ENCODE data around the gene CHIC2.

DNA sequence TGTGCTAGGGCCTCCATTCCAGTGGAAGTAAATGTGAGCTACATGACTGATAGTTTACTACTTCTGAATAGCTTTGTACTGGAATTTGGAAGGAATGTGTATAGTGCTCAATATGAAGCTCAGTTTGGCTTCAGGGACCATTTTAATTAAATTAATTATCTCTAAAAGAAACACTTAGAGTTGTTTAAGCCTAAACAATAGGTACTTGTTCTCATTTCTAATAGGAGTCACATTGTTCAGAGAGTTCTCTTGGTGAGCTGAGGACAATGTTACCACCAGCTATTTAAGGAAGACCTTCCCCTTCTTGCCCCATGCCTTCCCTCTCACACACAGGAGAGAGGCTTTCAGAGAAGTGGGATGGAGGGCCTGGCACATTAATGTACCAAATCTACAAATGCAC lies 78.3 kb downstream of the CHIC2 start:
- TF ChIP-seq, protein P1, sequence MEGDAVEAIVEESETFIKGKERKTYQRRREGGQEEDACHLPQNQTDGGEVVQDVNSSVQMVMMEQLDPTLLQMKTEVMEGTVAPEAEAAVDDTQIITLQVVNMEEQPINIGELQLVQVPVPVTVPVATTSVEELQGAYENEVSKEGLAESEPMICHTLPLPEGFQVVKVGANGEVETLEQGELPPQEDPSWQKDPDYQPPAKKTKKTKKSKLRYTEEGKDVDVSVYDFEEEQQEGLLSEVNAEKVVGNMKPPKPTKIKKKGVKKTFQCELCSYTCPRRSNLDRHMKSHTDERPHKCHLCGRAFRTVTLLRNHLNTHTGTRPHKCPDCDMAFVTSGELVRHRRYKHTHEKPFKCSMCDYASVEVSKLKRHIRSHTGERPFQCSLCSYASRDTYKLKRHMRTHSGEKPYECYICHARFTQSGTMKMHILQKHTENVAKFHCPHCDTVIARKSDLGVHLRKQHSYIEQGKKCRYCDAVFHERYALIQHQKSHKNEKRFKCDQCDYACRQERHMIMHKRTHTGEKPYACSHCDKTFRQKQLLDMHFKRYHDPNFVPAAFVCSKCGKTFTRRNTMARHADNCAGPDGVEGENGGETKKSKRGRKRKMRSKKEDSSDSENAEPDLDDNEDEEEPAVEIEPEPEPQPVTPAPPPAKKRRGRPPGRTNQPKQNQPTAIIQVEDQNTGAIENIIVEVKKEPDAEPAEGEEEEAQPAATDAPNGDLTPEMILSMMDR (IDR thresholded peaks at IDR 0.05; ENCODE audit: insufficient read depth, low read length) = no peak
- TF ChIP-seq, protein P2, sequence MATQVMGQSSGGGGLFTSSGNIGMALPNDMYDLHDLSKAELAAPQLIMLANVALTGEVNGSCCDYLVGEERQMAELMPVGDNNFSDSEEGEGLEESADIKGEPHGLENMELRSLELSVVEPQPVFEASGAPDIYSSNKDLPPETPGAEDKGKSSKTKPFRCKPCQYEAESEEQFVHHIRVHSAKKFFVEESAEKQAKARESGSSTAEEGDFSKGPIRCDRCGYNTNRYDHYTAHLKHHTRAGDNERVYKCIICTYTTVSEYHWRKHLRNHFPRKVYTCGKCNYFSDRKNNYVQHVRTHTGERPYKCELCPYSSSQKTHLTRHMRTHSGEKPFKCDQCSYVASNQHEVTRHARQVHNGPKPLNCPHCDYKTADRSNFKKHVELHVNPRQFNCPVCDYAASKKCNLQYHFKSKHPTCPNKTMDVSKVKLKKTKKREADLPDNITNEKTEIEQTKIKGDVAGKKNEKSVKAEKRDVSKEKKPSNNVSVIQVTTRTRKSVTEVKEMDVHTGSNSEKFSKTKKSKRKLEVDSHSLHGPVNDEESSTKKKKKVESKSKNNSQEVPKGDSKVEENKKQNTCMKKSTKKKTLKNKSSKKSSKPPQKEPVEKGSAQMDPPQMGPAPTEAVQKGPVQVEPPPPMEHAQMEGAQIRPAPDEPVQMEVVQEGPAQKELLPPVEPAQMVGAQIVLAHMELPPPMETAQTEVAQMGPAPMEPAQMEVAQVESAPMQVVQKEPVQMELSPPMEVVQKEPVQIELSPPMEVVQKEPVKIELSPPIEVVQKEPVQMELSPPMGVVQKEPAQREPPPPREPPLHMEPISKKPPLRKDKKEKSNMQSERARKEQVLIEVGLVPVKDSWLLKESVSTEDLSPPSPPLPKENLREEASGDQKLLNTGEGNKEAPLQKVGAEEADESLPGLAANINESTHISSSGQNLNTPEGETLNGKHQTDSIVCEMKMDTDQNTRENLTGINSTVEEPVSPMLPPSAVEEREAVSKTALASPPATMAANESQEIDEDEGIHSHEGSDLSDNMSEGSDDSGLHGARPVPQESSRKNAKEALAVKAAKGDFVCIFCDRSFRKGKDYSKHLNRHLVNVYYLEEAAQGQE (IDR thresholded peaks at IDR 0.05; ENCODE audit: insufficient replicate concordance, low read depth) = no peak
- no peak for TF ChIP-seq POLR2AphosphoS5 (IDR thresholded peaks at IDR 0.05; ENCODE audit: low read depth)
- no peak for TF ChIP-seq GABPA (IDR thresholded peaks at IDR 0.05; ENCODE audit: low read depth)
